Measurements from ENCODE around the gene SPEM2.
"Not testable (repeated sequence)": the region's sequence is repeated elsewhere in the genome, so short reads cannot be mapped to it uniquely, and the experiment has no call there.

Gene SPEM2

DNA sequence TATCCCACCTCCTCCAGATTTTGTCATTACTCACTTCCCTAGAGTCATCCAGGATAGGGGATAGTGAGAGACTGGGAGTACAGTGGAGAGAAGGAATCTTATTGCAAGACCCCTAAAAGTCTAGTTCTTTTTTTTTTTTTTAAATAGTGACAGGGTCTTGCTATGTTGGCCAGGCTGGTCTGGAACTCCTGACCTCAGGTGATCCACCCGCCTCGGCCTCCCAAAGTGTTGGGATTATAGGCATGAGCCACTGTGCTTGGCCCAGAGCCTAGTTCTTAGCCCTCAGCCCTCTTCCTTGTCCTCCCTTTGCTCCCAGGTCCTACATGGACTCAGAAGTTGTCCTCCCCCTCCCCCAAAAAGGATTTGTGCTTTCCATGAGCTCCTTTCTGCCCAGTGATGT lies 16.7 kb downstream of the SPEM2 start:
- no peak for DNase-seq (ENCODE audit: low read depth in 3 of 3)

DNA sequence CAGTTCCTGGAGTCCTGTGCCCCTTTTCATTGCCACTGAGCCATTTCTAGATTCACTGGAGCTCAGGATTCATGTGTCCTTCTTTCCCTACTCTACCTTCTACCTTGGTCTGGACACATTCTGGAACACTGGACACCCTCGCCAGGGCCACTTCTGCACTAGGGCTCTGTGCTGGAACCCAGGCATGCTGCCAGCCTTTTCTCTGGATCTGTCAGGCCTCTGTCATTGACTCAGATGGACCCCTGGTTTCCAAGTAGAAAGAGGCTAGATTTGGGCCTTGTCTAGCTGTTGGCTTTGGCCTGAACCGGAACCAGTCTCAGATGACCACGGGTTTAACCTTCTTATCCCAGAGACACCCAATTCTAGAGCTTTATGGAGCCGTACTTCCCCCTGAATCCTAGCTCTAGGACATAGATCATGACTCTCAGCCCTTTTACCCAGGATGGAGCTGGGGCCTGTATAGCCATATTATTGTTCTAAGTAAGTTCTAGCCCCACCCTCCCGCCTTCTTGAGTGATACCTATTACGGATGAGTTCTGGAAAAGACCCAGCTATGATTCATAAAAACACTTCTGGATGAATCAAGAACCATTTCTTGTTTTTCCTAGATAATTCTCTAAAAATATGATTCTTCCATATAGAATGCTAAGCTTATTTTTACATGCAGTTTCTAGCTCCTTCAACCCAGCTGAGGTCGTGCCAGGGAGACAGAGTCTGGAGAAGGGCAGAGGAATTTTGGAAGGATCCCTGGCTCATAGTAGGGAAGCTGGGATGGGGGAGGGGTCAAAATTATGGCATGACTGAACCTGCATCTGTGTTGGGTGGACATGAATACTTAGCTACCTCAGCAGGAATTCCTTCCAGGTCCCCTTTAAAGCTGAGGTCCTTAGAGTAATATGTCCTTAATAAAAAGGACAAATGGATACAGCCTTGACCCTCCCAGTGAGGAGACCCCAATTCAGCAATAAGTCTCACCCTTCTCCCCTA lies 18.4 kb downstream of the SPEM2 start:
- no peak for DNase-seq (ENCODE audit: low read depth in 3 of 3)

DNA sequence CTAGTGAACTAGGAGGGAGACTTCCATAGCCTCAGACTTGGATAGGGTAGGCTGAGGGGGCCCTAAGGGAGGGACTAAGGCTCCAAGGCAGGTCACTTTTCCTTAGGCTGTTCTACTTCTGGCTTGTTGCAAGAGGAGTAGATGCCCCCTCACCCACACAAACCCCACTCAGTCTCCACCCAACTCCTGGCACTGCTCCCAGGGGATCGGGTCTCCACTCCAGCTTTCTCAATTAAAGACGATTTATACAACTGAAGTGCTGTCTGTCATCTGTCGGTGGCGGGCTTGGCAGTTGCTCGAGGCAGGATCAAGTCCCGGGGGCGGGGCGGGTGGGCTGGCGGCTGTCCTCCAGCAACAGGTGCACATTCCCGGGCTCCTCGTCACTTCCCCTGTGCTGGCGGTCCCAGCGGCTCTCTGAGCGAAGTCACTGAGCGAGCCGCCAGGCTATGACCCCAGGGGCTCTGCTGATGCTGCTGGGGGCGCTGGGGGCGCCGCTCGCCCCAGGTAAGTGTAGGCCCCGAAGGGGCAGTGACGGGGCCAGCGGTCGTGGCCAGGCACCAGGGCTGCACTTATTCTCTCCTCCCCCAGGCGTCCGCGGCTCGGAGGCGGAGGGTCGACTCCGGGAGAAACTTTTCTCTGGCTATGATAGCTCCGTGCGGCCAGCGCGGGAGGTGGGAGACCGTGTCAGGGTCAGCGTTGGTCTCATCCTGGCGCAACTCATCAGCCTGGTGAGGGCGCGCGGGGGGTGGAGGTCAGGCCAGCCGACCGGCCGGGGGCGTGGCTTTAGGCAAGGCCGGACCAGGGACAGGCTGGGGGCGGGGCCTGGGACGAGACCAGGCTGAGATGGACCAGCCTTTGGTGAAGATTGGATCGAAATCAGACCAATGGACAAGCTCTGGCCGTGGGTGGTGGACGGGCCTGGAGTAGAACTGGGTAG lies 19.5 kb downstream of the SPEM2 start, which contains the start of gene CHRNB1:
CHRNB1 (plus strand) TSS at position 380 of the 937 bp plus-strand sequence; CDS start at position 447, 67 bp downstream.
- no peak for DNase-seq (ENCODE audit: low read depth in 3 of 3)

DNA sequence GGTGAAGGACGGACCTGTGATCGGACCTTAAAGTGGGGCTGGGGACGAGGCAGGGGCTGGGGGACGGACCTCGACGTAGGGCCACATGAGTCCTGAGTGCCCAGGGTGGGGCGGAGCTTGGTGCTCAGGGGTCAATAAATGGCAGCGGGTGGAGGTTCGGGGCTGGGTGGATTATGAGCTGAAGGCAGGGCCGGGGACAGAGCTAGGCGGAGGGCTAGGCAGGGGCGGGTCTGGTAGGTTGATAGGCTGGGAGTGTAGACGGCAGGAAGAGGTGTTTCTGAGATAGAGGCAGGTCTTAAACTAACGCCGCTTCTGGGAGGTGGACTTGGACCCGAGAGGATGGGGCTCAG lies 20.2 kb downstream of the SPEM2 start:
- no peak for DNase-seq (ENCODE audit: low read depth in 3 of 3)

DNA sequence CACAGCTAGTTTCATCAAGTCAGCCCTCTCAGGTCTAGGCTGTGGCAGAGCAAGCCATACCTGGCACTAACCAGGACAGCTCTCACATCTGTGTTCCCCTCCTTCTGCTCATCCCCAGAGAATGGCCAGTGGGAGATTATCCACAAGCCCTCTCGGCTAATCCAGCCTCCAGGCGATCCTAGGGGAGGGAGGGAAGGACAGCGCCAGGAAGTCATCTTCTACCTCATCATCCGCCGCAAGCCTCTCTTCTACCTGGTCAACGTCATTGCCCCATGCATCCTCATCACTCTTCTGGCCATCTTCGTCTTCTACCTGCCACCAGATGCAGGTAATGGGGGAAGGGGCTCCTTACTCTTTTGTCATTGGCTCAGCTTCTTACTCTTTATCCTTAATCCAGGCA lies 23.0 kb downstream of the SPEM2 start:
- DNase-seq (ENCODE audit: low read depth in 3 of 3) = no peak

DNA sequence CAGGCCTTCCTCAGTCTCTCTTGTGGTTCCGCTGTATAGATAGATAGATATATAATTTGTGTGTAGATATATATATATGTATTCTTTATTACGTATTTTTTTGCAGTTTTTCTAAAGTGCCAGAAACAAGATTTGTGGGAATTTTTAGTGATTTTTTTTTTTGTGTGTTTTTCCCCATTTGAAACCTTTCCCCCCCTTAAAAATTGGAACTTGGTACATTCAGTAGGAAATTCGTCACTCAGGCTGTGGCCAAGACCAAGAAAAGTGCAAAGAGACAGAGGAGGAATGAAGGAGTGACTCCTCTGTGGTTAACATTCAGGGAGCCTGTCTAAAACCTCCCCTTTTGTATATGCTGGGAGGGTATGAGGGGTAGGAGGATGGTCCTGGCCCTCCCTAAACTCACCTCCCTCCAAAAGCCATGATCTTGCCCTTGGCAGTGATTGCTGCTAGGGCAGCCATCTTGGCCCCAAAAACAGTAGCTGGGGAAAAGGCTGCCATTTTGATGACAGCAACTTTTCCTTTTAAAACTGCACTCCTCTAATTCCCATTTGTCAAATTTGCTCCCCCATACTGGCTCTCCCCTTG lies 34.6 kb downstream of the SPEM2 start:
- DNase-seq (ENCODE audit: low read depth in 3 of 3) = no peak

DNA sequence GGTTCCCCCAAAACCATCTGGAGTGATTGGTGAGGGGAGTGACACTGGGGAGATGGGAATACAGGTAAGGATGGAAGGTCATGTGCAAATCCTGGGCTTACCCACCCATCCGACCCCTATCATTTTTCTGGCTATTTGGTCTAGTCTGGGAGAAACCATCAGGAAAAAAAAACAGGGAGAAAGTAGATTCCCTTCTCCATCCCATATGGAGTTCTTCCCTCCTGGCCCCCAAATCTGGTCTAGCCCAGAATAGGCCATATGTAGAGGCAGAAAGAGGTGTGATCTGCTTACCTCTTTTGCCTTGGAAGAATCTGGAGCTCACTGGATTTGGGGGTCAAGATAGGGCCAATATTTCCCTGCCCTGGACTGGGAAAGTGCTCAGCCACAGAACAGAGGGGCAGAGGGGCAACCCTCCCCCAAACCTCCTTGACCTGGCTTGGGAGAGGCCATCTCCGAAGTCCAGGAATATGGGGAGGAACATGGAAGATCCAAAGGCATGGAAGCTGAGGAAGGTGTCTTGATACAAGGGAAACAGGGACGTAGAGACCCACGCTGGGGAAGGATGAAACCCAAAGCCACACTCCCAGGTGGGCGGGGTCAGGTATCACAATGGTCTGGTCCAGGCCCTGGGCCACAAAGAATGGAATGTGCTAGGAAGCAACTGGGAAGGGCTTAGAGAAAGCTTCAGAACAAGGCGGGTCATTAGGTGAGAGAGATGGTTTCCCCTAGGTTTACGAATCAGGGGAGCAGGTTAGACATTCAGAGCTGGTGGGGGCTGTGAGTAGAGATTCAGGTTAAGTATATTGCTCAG lies 35.6 kb downstream of the SPEM2 start:
- DNase-seq (ENCODE audit: low read depth in 3 of 3) = no peak

DNA sequence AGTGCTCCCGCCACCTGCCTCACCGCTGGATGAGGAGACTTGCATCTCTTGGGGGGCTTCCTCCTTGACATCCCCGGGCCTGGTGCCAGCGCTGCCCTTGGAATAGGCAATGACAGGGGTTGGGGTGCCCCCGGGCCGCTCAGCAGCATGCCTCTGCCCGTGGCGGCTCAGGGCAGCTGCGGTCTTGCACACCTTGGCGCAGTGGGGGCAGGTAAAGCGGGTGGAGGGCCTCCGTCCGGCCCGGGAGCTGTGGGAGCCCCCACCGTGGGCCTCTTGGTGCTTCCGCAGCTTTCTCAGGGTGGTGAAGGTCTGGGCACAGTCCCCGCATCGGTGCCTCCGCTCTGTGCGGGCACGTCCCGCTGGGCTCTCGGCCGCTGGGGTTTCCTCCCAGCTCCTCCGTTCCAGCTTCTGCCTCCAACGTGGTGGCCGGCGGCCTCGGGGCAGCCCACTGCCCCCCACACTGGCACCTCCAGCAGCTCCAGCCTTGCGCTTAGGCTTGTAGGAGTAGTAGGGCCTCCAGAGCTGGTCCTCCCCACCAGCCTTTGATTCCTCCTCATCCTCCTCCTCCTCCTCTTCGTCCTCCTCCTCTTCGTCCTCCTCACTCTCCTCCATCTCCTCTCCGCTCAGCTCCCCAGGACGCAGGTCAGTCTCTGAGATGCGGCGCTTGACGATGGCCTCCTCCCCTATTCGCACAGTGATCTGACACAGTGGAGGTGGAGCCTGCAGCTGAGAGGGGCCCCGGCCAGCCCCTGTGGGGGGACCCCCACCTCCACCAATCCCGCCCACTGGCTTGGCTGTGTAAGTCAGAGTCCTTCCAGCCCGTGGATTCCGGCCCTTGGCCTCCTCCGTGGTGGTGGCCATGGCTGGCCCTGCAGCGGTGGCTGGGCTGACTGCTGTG lies 37.3 kb downstream of the SPEM2 start:
- no peak for DNase-seq (ENCODE audit: low read depth in 3 of 3)

DNA sequence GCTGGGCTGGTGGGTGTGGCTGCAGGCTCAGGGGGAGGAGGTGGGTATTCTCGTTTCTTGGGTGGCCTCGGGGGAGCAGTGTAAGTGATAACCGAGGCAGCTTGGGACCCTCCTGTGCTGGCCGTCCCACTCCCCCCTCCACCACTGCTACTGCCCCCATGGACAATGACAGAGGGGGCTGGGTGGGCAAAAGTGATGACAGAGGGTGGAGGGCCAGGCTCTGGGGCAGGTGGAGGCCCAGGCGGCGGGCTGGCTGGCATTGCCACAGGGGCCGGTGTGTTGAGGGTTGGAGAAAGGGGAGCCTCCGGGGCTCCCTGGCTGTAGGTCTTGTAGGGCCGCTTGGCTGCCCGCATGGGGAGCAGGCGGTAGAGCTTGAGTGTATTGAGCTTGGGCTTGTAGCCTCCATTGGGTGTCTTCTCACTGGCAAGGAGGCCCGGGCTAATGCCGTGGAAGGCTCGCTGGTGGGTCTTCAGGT lies 38.0 kb downstream of the SPEM2 start:
- DNase-seq (ENCODE audit: low read depth in 3 of 3) = no peak

DNA sequence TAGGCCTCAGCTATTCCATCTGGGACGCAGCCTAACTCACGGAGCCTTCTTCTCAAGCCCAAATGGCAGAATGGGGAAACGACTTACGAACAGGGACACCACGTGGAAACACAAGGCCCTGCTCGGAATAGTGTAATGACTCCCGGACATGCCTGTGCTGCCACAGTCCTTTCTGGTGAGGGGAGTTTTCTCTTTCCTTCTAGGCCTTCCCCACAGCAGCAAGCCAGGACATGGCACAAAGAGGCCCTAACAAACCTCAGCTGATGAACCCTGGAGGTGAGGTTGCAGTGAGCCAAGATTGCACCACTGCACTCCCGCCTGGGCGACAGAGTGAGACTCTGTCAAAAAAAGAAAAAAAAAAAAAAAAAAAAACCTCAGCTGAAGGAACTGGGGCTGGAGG lies 38.7 kb downstream of the SPEM2 start:
- DNase-seq (ENCODE audit: low read depth in 3 of 3) = no peak

DNA sequence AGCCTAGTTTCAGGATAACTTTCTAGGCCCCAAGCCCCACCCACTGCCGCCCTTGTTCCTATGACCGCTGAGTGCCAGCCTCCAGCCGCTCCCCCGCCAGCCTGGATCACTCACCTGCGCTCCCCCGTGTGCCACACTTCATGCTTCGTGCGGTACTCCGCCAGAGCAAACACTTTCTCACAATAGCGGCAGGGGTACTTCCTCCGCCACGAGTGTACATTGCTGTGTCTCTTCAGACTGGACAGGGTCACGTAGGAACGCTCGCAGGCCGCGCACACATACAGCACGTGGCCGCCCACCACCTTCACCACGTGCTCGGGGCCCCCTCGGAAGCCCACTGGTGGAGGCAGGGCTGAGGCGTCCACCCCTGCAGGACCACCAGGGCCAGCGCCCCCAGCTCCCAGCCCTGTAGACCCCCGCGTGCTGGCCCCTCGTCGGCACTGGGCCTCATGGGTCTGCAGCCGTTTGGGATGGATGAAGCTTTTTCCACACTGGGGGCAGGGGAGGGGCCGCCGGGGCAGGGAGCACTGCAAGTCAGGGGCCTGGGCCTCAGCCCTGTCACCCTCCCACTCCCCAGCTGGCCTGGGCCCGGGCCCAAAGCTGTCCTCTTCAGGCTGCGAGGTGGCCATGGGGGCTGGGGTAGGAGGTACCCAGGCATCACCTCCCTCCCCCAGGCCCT lies 40.3 kb downstream of the SPEM2 start:
- DNase-seq (ENCODE audit: low read depth in 3 of 3) = no peak

DNA sequence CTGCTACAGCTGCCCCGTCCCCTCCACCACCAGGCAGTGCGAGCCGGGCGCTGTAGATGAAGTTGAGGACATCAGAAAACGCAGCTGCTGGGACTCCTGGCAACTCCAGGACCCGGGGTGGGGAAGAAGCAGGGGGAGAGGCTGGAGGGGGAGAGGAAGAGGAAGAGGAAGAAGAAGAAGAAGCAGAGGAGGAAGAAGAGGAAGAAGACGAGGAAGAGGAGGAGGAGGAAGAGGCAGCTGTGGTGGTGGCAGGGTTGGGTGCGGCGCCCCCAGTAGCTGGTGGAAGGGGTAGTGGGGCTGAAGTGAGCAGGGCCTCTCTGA lies 40.9 kb downstream of the SPEM2 start:
- DNase-seq (ENCODE audit: low read depth in 3 of 3) = no peak

DNA sequence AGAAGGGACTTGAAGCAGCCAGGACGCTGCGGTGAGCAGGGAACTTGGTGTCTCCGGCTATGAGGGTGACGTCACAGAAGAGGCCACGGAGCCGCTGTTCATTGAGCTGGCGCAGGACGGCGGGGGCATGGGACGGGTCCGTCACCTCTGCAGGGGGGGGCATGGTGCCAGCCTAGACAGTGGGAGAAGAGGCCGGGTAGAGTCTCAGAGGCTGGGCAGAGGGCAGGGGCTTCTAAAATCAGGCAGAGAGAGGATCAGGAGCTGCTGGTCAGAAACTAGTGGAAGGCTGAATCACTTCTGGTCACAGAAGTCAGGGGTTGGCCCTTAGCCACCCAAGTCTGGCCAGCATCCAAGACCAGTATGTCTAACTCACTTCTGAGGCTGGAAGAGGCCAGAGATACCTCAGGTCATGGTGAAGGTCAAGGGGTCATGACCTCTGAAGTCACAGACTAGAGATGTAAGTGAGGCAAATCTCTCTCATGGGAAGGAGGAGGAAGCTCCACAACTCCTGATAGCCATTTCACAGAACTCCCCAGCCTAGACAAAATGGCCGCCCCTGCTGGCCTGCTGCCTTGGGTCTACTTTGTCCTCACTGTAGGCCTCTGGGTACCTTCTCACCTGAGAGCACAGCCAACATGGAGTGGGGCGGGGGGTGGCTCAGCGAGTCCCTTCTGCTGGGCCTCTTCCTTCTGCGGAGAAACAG lies 41.4 kb downstream of the SPEM2 start:
- DNase-seq (ENCODE audit: low read depth in 3 of 3) = no peak

DNA sequence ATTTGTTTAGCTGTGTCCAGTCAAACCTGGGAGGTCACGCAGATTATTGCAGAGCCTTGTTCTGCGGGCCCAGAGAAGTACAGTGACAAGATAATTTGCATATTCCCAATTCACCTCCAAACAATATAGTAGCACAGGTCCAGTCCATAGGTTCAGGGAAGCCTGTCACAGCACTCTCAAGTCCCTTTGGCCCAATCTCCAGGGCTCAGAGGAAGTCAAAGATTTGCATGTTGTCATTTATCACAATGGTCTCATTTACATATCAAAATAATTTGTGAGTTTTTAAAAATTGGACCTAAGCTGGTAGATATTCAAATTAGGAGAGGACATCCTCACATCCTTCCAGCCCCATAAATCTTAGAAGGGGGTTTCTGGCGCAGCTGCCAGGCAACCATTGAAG lies 42.1 kb downstream of the SPEM2 start:
- no peak for DNase-seq (ENCODE audit: low read depth in 3 of 3)

DNA sequence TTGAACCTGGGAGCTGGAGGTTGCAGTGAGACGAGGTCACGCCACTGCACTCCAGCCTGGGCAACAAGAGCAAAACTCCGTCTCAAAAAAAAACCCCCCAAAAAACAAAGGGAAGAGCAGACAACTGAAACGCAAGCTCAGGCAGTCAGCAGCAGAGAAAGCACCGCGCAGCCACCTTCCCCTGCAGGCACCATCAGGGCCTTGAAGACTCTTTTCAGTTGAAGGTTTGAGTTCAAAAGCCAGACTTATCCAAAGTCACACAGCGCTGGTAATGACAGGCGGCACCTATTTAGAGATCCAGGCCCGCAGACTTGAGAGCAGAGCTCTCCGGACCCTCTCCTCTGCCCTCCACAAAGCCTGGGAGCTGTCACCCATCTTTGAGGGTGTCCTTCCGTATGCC lies 42.9 kb downstream of the SPEM2 start:
- DNase-seq (ENCODE audit: low read depth in 3 of 3) = no peak

DNA sequence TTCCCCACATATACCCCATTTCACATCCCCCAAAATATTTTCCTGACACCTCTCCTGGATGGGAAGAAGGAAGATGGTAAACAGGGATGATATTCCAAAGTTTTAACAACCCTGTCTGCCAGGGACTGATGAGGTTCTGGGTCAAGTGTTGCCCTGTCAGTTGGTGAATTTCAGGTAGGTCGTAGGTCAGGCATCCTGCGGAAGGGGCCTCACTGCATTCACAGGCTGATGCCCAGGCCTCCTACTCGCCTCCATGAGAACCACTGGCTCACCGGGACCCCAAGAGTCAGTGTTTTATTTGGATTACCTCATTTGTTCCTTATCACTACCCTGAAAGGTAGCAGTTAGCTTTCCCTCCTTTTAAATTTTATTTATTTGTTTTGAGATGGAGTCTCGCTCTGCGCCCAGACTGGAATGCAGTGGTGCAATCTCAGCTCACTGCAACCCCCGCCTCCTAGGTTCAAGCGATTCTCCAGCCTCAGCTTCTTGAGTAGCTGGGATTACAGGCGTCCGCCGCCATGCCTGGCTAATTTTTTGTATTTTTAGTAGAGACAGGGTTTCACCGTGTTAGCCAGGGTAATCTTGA lies 43.5 kb downstream of the SPEM2 start:
- no peak for DNase-seq (ENCODE audit: low read depth in 3 of 3)

DNA sequence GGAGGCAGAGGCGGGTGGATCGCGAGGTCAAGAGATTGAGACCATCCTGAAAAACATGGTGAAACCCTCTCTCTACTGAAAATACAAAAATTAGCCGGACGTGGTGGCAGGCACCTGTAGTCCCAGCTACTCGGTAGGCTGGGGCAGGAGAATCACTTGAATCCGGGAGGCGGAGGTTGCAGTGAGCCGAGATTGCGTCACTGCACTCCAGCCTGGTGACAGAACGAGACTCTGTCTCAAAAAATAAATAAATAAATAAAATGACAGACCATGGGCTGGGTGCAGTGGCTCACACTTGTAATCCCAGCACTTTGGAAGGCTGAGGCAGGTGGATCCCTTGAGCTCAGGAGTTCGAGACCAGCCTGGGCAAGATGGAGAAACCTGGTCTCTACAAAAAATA lies 44.4 kb downstream of the SPEM2 start:
- DNase-seq (ENCODE audit: low read depth in 3 of 3) = not testable (repeated sequence)

DNA sequence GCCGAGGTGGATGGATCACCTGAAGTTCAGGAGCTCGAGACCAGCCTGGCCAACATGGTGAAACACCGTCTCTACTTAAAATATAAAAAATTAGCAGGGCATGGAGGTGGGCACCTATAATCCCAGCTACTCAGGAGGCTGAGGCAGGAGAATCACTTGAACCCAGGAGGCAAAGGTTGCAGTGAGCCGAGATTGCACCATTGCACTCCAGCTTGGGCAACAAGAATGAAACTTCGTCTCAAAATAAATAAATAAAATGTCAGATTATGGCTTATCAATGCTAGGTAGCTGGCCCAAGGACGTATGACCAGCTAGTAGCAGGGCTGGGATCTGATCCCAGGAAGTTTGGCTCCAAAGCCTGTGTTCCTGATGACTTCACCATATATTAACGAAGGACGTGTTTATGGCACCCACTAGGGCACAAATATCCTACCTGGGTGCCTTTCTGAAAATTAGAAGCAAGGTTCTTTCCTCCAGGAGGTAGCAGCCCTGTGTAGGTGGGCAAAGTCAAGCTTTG lies 45.1 kb downstream of the SPEM2 start:
- DNase-seq (ENCODE audit: low read depth in 3 of 3) = not testable (repeated sequence)

Measured in stimulated activated CD4-positive, alpha-beta T cell treated with anti-CD3 and anti-CD28 coated beads, TNF-alpha, amount 100 ng/mL, for 24 hours (primary cell).